Left lung (tissue), 14 donors: ENCODE data around the gene NINJ1. TPM values are rescaled to one million over a fixed set of nuclear protein-coding genes. Genes with fewer than 3 reads are reported as not detected.

Experiments used
- ATAC-seq: fragments of 200-7000 bp; cut with Tn5 transposase; one replicate; pipeline ENCODE4 v1.9.1; 2020; ENCODE audit warnings: moderate library complexity
- DNase-seq, 4 donors: peaks; one replicate each; pipeline ENCODE4 v3.0.0-alpha.2; 2013 to 2020
- H3K27ac ChIP-seq, 2 donors: fragments of 200-600 bp; sonication (generic) in 1 of 2; one replicate each; pipeline versions ENCODE4 v1.5.0 to v1.8.0; 2020 to 2021
- H3K27me3 ChIP-seq, 2 donors: fragments of 200-600 bp; sonication (generic) in 1 of 2; one replicate each; pipeline versions ENCODE4 v1.5.0 to v1.8.0; 2020 to 2021
- H3K36me3 ChIP-seq, 2 donors: fragments of 200-600 bp; sonication (generic) in 1 of 2; one replicate each; pipeline versions ENCODE4 v1.5.0 to v1.8.0; 2020 to 2021
- H3K4me1 ChIP-seq, 2 donors: fragments of 200-600 bp; one replicate each; pipeline ENCODE4 v1.8.0; 2021
- H3K4me3 ChIP-seq, 2 donors: fragments of 200-600 bp; sonication (generic) in 1 of 2; one replicate each; pipeline versions ENCODE4 v1.5.0 to v1.8.0; 2020 to 2021; ENCODE audit warnings: mild to moderate bottlenecking in 1 of 2
- H3K9me3 ChIP-seq, 2 donors: fragments of 200-600 bp; sonication (generic) in 1 of 2; one replicate each; pipeline versions ENCODE4 v1.5.0 to v1.8.0; 2020 to 2021
- CTCF ChIP-seq, 2 donors: fragments of 200-600 bp; sonication (generic) in 1 of 2; IDR thresholded peaks; one replicate each; pipeline versions ENCODE4 v1.5.0 to v1.8.0; 2021; ENCODE audit warnings: antibody characterized with exemption in 2 of 2
- intact Hi-C, 2 donors: fragments of 100-400 bp; cut with DNase I; formaldehyde crosslinking; loops; one replicate each; pipeline versions ENCODE4 v1.11.2 to v1.14.2; 2022
- long read RNA-seq, 12 donors: library from polyadenylated mRNA in 2 of 12; unstranded in 2 of 12; transcript quantifications; one replicate each; pipeline ENCODE4 v2.0.0 and lab custom pipeline, GENCODE V29; 2019 to 2026
- polyA plus RNA-seq, 6 donors: library from polyadenylated mRNA; unstranded; fragments of 120-200 nt; gene quantifications; one replicate each; pipeline ENCODE4 v1.2.1, GENCODE V29; 2013; ENCODE audit not compliant: insufficient read length in 6 of 6
- total RNA-seq, 2 donors: library from RNA; stranded (reverse); fragmentation: NEBNext Ultra II Directional; extraction: Animal tissue kit (Norgen Biotek cat#: 25700); gene quantifications; one replicate each; pipeline ENCODE4 v1.2.1, GENCODE V29; 2021
- donor health status: DM: no; HTN: yes; CAD: no.
- donor health status: DM: no; HTN: no; CAD: no.

The NINJ1 gene
- total RNA-seq (10 to 100 TPM; 77.9 to 83.5 TPM), polyA plus RNA-seq (10 to 100 TPM; 29.8 to 40.1 (median 35.0) TPM)
- long read RNA-seq, donor 1, transcript NINJ1-204 (2 exons, 2,026 nt), result minor isoform, 8 of 51 reads
- long read RNA-seq, donor 1, transcript NINJ1-201 (4 exons, 1,281 nt), result major isoform, 29 of 51 reads
- long read RNA-seq, donor 1, partial matches to known transcripts, result 12 of 51 reads
- long read RNA-seq, donor 1, other reads (novel, unspliced or antisense), result 0 of 51 reads
- long read RNA-seq, donor 2, transcript NINJ1-201 (4 exons, 1,281 nt), result major isoform, 23 of 28 reads
- long read RNA-seq, donor 2, partial matches to known transcripts, result 0 of 28 reads
- long read RNA-seq, donor 2, other reads (novel, unspliced or antisense), result 0 of 28 reads
- long read RNA-seq, donor 3, transcript NINJ1-201 (4 exons, 1,281 nt), result major isoform, 18 of 26 reads
- long read RNA-seq, donor 3, partial matches to known transcripts, result 5 of 26 reads
- long read RNA-seq, donor 3, other reads (novel, unspliced or antisense), result 0 of 26 reads
- long read RNA-seq, donor 4, transcript NINJ1-201 (4 exons, 1,281 nt), result major isoform, 150 of 169 reads
- long read RNA-seq, donor 4, partial matches to known transcripts, result 5 of 169 reads
- long read RNA-seq, donor 4, other reads (novel, unspliced or antisense), result 9 of 169 reads
- long read RNA-seq, donor 5, transcript NINJ1-204 (2 exons, 2,026 nt), result minor isoform, 5 of 47 reads
- long read RNA-seq, donor 5, transcript NINJ1-201 (4 exons, 1,281 nt), result major isoform, 28 of 47 reads
- long read RNA-seq, donor 5, partial matches to known transcripts, result 12 of 47 reads
- long read RNA-seq, donor 5, other reads (novel, unspliced or antisense), result 0 of 47 reads
- long read RNA-seq, donor 6, transcript NINJ1-201 (4 exons, 1,281 nt), result major isoform, 21 of 31 reads
- long read RNA-seq, donor 6, transcript NINJ1-204 (2 exons, 2,026 nt), result minor isoform, 5 of 31 reads
- long read RNA-seq, donor 6, partial matches to known transcripts, result 5 of 31 reads
- long read RNA-seq, donor 6, other reads (novel, unspliced or antisense), result 0 of 31 reads
- long read RNA-seq, donor 7, transcript NINJ1-201 (4 exons, 1,281 nt), result major isoform, 18 of 20 reads
- long read RNA-seq, donor 7, partial matches to known transcripts, result 0 of 20 reads
- long read RNA-seq, donor 7, other reads (novel, unspliced or antisense), result 0 of 20 reads
- long read RNA-seq, donor 8, transcript NINJ1-201 (4 exons, 1,281 nt), result major isoform, 33 of 44 reads
- long read RNA-seq, donor 8, partial matches to known transcripts, result 7 of 44 reads
- long read RNA-seq, donor 8, other reads (novel, unspliced or antisense), result 0 of 44 reads
- long read RNA-seq, donor 9, partial matches to known transcripts, result 0 of 2 reads
- long read RNA-seq, donor 9, other reads (novel, unspliced or antisense), result 0 of 2 reads
- long read RNA-seq, donor 10, transcript NINJ1-201 (4 exons, 1,281 nt), result major isoform, 239 of 244 reads
- long read RNA-seq, donor 10, partial matches to known transcripts, result 3 of 244 reads
- long read RNA-seq, donor 10, other reads (novel, unspliced or antisense), result 1 of 244 reads
- long read RNA-seq, donor 11, transcript NINJ1-201 (4 exons, 1,281 nt), result major isoform, 55 of 70 reads
- long read RNA-seq, donor 11, partial matches to known transcripts, result 11 of 70 reads
- long read RNA-seq, donor 11, other reads (novel, unspliced or antisense), result 0 of 70 reads
- long read RNA-seq, donor 12, transcript NINJ1-201 (4 exons, 1,281 nt), result major isoform, 18 of 27 reads
- long read RNA-seq, donor 12, partial matches to known transcripts, result 5 of 27 reads
- long read RNA-seq, donor 12, other reads (novel, unspliced or antisense), result 0 of 27 reads

GRCh38 chr9:93134015-93134739 lies at the start of gene NINJ1:
Gene NINJ1 (minus strand): TSS chr9:93134251. CDS start chr9:93134217, 34 bp downstream.
- ATAC-seq (peak; percentile 84), DNase-seq (peak; percentile 81 to 95 (median 82))
- Histone ChIP-seq H3K27me3 (no peaks in the 10 kb centered on the region), H3K36me3 (peaks cover 0 to 5% of the 10 kb centered on the region in 2 donors), H3K9me3 (peaks cover 0 to 5% of the 10 kb centered on the region in 2 donors), H3K4me1 (peaks cover 39 to 71% of the 10 kb centered on the region in 2 donors), H3K4me3 (peak within 1 kb of the TSS; percentile 76 to 95), H3K27ac (peak within 1 kb of the TSS; percentile 96 to 99)
- TF ChIP-seq CTCF (IDR thresholded peaks at IDR 0.05), result no peak
- intact Hi-C loops, result no loop called here

DNA sequence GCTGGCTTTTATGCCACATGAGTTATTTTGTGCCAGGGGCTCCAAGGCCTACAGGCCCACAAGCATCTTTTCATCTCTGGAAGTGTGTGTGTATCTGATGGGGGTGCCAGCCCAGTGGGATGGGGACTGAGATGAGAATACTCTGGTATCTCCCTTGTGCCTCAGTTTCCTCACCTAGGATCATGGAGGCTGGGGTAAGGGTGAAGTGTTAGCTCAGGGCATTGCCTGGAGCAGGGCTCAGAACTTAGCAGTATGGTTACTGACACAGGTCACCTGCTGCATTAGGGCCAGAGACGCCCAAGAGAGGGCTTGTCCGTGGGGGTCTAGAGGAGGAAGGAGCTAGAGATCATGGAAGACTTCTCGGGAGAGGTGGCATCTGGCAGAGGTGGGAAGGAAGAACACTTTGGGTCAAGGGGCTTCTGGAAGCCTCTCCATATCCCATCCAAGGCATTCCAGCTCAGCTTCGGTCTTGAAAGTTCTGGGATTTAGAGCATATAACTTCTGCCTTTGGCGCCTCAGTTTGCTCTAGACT lies 49.1 kb upstream of the NINJ1 start:
- Histone ChIP-seq H3K4me1 (peaks cover 3 to 18% of the 10 kb centered on the region in 2 donors), H3K27ac (no peak overlapping the region), H3K27me3 (peaks cover 21 to 80% of the 10 kb centered on the region in 2 donors), H3K36me3 (no peaks in the 10 kb centered on the region), H3K9me3 (no peaks in the 10 kb centered on the region), H3K4me3 (no peak overlapping the region)
- ATAC-seq (no peak), DNase-seq (no peak)
- intact Hi-C loops, result no loop called here
- no peak for TF ChIP-seq CTCF (IDR thresholded peaks at IDR 0.05)

GRCh38 chr9:93182572-93182971 lies 48.5 kb upstream of the NINJ1 start:
- Histone ChIP-seq H3K36me3 (no peaks in the 10 kb centered on the region), H3K27ac (no peak overlapping the region), H3K27me3 (peaks cover 21 to 80% of the 10 kb centered on the region in 2 donors), H3K9me3 (no peaks in the 10 kb centered on the region), H3K4me3 (no peak overlapping the region), H3K4me1 (peaks cover 3 to 18% of the 10 kb centered on the region in 2 donors)
- intact Hi-C loops, result no loop called here
- TF ChIP-seq CTCF (IDR thresholded peaks at IDR 0.05), result no peak
- DNase-seq, result no peak
- ATAC-seq, result no peak
